AG09309 (cell line): Measurements from ENCODE around the gene PCDH9.

ENCODE experiments used
- DNase-seq: peaks from one replicate; pipeline ENCODE4 v3.0.0-alpha.2; 2010; ENCODE audit warnings: low read depth
- H3K4me3 ChIP-seq: 2 replicates; pipeline ENCODE4 v1.5.1; 2011; ENCODE audit warnings: mild to moderate bottlenecking, low read depth, low read length, moderate library complexity; ENCODE audit not compliant: control insufficient read depth
- TF ChIP-seq, protein P1 (sequence below): IDR thresholded peaks from 2 replicates; pipeline ENCODE4 v1.5.1; 2011; ENCODE audit warnings: mild to moderate bottlenecking, low read depth, low read length, inconsistent platforms; ENCODE audit not compliant: insufficient read depth, control insufficient read depth; ENCODE audit errors: missing control alignments

Gene PCDH9

DNA sequence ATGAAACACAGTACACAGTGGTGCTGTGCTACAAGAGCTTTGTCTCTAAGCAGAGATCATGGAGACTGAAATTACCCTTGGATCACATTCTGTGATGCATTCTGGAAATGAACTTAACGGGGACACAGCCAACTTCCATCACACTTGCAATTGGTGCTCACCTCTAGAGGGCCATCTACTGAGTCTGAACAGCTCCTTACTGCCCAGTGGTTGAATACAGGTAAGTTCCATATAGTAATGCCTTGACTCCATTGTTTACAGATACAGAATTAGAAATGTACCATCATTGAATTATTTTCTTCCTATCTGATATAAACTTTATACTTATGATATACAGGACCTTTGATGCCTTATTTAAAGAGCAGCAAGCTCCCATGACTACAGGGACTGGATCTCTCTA lies 686.4 kb downstream of the PCDH9 start:
- TF ChIP-seq, protein P1, sequence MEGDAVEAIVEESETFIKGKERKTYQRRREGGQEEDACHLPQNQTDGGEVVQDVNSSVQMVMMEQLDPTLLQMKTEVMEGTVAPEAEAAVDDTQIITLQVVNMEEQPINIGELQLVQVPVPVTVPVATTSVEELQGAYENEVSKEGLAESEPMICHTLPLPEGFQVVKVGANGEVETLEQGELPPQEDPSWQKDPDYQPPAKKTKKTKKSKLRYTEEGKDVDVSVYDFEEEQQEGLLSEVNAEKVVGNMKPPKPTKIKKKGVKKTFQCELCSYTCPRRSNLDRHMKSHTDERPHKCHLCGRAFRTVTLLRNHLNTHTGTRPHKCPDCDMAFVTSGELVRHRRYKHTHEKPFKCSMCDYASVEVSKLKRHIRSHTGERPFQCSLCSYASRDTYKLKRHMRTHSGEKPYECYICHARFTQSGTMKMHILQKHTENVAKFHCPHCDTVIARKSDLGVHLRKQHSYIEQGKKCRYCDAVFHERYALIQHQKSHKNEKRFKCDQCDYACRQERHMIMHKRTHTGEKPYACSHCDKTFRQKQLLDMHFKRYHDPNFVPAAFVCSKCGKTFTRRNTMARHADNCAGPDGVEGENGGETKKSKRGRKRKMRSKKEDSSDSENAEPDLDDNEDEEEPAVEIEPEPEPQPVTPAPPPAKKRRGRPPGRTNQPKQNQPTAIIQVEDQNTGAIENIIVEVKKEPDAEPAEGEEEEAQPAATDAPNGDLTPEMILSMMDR, result no peak
- no peak for DNase-seq
- no peak overlapping the region for H3K4me3 ChIP-seq

DNA sequence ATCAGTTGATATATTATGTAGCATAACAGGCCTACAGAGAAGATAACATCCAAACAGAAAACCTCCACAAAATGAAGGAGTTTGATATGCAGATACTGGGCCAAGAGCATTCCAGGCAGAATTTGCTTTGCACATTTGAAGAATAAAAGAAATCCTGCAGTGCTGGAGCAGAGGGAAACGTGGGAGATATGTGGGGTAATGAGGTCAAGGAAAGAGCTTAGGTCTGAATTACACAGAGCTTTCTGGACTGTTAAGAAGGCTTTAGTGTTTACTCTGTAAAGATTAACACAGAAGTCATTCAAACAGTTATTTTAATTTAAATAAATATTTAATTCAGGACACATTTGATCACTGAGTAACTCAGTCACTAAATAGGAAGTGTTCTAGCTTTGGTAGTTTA lies 692.7 kb downstream of the PCDH9 start:
- DNase-seq, result no peak
- H3K4me3 ChIP-seq, result no peak overlapping the region
- TF ChIP-seq, protein P1, result no peak

DNA sequence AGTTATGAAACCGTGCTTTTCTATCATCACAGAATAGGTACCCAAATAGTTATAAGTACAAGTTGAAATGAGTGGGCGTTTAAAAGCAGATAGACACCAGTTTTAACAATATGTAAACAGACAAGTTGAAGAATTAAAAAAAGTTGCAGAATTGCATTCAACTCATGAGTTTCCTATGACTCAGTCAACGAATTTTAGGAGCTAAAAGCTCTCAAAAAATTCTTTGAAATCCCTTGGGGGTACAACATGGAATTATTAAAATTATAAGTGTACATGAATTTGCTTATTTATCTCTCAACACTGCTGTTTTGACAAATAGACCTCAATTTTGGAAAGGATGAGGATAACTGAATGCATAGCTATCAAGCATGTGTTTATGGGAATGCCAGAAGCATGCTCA lies 693.4 kb downstream of the PCDH9 start:
- DNase-seq, result no peak
- TF ChIP-seq, protein P1, result no peak
- H3K4me3 ChIP-seq, result no peak overlapping the region

DNA sequence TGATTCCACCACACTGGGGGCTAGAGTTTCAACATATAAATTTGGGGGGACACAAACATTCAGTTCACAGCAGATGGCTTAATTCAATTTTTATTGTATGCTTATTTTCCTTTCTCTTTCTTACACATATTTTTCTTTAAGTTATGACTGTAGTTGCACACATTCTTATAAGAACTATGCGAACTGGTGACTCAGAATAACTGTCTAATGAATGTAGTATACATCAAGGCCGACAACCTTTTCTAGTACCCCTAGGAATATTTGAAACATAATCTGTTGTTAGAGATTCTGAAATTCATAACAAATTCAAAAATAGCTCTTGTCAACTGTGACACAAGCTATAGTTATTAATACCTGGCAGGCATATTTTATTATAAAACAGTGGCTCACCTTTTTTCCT lies 695.6 kb downstream of the PCDH9 start:
- no peak overlapping the region for H3K4me3 ChIP-seq
- TF ChIP-seq, protein P1, result no peak
- no peak for DNase-seq

DNA sequence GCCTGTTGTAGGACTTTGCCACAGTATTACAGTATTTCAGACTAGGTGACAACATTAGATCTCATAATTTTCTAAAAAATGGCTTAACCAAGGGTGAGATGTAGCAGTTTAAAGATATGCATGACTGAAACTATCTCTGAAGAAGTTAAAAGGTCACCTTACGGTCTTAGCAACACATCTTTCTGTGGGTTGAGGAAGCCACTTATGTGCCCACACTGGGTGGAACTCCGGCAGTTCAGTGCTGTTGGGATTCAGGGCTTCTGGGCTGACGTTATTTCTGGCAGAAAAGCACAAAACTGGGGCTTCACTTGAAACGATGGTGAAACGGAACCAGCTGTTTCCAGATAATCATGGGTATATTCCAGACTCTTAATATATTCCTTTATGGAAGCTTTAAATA lies 697.3 kb downstream of the PCDH9 start:
- TF ChIP-seq, protein P1, result no peak
- no peak for DNase-seq
- no peak overlapping the region for H3K4me3 ChIP-seq

DNA sequence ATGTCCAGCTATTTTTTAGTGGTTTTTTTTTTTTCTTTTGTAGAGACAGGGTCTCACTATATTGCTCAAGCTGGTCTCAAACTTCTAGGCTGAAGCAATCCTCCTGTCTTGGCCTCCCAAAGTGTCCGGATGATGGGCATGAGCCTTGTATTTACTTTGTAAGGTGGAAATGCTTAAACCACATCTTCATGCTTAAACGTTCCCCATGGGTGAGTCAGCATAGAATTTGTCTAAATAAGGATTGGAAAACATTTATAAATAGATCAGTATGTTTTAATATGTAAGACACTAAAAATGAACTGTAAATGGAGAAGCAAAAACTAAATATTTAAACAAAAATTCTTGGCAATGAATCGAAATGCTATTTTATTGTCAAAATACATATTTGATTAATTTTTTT lies 698.0 kb downstream of the PCDH9 start:
- no peak overlapping the region for H3K4me3 ChIP-seq
- DNase-seq, result no peak
- TF ChIP-seq, protein P1, result no peak

DNA sequence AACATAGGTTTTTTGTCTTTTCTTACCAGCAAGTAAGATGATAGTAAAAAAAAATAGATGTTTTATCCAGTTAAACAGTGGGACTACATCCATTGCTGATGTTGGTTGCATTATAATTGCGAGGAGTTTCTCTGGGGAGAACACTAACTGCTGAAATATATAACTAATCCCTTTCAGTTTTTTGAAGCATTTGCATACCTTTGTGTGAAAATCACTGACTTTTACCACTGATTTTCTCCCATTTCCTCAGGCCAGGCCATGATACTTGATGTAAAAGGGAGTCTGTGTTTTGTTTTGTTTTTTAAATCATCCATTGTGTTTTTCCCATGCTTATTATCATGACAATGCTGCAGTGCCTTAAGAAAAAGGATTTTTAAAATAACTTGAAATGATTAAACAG lies 699.5 kb downstream of the PCDH9 start:
- TF ChIP-seq, protein P1, result no peak
- no peak overlapping the region for H3K4me3 ChIP-seq

More for the DNA sequence above, 699.5 kb downstream of the PCDH9 start:
- no peak for DNase-seq
